Chondrocyte (in vitro differentiated cells): ENCODE measurements around the gene ANKRD7. TPM values are rescaled to one million over a fixed set of nuclear protein-coding genes. Genes with fewer than 3 reads are reported as not detected.

Experiments used
- DNase-seq: peaks from one replicate; pipeline ENCODE4 v3.0.0; 2021; ENCODE audit warnings: mixed read lengths, low spot score
- H3K27ac Mint-ChIP-seq: one replicate; pipeline ENCODE4 v1.8.0; 2021; ENCODE audit warnings: mild to moderate bottlenecking, moderate library complexity, mixed read lengths; ENCODE audit not compliant: unreplicated experiment
- H3K27me3 Mint-ChIP-seq: 2 replicates; pipeline ENCODE4 v1.8.0; 2021; ENCODE audit warnings: low read depth, mixed read lengths
- H3K36me3 Mint-ChIP-seq: 2 replicates; pipeline ENCODE4 v1.8.0; 2021; ENCODE audit warnings: low read depth, mixed read lengths
- H3K4me1 Mint-ChIP-seq: 2 replicates; pipeline ENCODE4 v1.8.0; 2021; ENCODE audit warnings: low read depth, mild to moderate bottlenecking, mixed read lengths
- H3K4me3 Mint-ChIP-seq: one replicate; pipeline ENCODE4 v1.8.0; 2021; ENCODE audit warnings: mild to moderate bottlenecking, moderate library complexity, mixed read lengths; ENCODE audit not compliant: unreplicated experiment
- H3K9me3 Mint-ChIP-seq: 2 replicates; pipeline ENCODE4 v1.8.0; 2021; ENCODE audit warnings: low read depth, mixed read lengths
- total RNA-seq: library from RNA; stranded (reverse); gene quantifications from 3 replicates; pipeline ENCODE4 v1.2.1, GENCODE V29; 2021
- TF ChIP-seq, protein P1 (sequence below): fragments of 200-600 bp; sonication (generic); IDR thresholded peaks from 2 replicates; pipeline ENCODE4 v1.5.0; 2021; ENCODE audit warnings: antibody characterized with exemption, mild to moderate bottlenecking, moderate library complexity

ANKRD7 gene
- total RNA-seq, 1 donor from 2014 or later: not detected

DNA sequence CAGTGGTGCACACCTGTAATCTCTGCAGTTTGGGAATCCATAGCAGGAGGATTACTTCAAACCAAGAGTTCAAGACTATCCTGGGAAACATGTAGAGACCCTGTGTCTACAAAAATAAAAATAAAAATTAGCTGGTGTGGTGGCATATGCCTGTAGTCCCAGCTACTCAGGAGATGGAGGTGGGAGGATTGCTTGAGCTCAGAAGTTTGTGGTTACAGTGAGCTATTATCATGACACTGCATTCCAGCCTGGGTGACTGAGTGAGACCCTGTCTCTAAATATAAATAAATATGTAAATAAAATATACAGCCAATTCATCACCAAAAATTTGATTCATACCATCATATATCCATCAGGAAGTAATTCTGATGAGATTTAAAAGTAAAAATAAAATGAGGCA, 60.9 kb downstream of the ANKRD7 start:
- Mint-ChIP-seq H3K9me3 (no peaks in the 10 kb centered on the region), H3K4me3 (no peak overlapping the region), H3K27me3 (no peaks in the 10 kb centered on the region), H3K4me1 (peaks cover 10% of the 10 kb centered on the region), H3K36me3 (no peaks in the 10 kb centered on the region), H3K27ac (no peak overlapping the region)
- TF ChIP-seq, protein P1, sequence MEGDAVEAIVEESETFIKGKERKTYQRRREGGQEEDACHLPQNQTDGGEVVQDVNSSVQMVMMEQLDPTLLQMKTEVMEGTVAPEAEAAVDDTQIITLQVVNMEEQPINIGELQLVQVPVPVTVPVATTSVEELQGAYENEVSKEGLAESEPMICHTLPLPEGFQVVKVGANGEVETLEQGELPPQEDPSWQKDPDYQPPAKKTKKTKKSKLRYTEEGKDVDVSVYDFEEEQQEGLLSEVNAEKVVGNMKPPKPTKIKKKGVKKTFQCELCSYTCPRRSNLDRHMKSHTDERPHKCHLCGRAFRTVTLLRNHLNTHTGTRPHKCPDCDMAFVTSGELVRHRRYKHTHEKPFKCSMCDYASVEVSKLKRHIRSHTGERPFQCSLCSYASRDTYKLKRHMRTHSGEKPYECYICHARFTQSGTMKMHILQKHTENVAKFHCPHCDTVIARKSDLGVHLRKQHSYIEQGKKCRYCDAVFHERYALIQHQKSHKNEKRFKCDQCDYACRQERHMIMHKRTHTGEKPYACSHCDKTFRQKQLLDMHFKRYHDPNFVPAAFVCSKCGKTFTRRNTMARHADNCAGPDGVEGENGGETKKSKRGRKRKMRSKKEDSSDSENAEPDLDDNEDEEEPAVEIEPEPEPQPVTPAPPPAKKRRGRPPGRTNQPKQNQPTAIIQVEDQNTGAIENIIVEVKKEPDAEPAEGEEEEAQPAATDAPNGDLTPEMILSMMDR: no peak
- DNase-seq: no peak

DNA sequence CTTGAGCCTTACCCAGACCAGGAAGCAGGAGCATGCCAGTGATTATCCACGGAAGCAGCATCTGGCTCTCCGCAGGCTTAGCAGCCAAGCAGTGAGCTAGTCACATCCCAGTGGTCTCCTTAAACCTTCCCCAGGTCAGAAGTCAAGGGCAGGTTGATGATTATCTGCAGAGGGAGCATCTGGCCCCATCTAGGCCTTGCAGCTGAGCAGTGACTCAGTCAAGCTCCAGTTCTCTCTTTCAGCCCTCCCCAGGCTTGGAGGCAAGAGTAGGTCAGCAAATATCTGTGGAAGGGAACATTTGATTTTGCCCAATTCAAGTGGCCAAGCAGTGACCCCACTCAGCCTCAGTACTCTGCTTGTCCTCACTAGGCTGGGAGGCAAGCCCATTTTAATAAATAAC, 61.6 kb downstream of the ANKRD7 start:
- peaks cover 3% of the 10 kb centered on the region for H3K4me1 Mint-ChIP-seq
- no peaks in the 10 kb centered on the region for H3K27me3 Mint-ChIP-seq
- TF ChIP-seq, protein P1: no peak
- H3K9me3 Mint-ChIP-seq: no peaks in the 10 kb centered on the region
- no peak for DNase-seq
- H3K4me3 Mint-ChIP-seq: no peak overlapping the region
- H3K27ac Mint-ChIP-seq: no peak overlapping the region
- no peaks in the 10 kb centered on the region for H3K36me3 Mint-ChIP-seq

DNA sequence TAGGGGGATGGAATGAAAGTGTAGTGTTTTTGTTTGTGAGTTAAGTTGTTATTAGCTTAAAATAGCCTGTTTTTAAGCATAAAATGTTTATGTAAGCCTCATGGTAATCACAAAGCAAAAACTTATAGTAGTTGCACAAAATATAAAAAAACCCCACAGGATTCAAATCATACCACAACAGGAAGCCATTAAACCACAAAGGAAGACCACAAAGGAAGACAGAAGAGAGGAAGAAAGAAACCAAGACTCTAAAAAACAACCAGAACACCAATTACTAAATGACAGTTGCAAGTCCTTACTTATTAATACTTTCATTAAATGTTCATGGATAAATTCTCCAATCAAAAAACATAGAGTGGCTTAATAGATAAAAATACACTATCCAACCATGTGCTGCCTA, 63.6 kb downstream of the ANKRD7 start:
- no peaks in the 10 kb centered on the region for H3K9me3 Mint-ChIP-seq
- H3K4me3 Mint-ChIP-seq: no peak overlapping the region
- no peak for DNase-seq
- H3K4me1 Mint-ChIP-seq: no peaks in the 10 kb centered on the region
- TF ChIP-seq, protein P1: no peak
- no peaks in the 10 kb centered on the region for H3K27me3 Mint-ChIP-seq
- no peak overlapping the region for H3K27ac Mint-ChIP-seq
- H3K36me3 Mint-ChIP-seq: no peaks in the 10 kb centered on the region

DNA sequence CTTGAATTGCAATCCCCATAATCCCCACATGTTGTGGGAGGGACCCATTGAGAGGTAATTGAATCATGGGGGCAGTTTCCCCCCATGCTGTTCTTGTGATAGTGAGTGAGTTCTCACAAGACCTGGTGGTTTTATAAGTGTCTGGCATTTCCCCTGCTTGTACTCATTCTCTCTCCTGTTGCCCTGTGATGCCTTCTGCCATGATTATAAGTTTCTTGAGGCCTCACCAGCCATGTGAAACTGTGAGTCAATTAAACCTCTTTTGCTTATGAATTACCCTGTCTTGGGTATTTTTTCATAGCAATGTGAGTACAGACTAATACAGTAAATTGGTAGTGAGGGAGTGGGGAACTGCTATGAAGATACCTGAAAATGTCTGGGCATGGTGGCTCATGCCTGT, 65.0 kb downstream of the ANKRD7 start:
- no peak overlapping the region for H3K4me3 Mint-ChIP-seq
- no peak for DNase-seq
- H3K9me3 Mint-ChIP-seq: no peaks in the 10 kb centered on the region

More for the DNA sequence above, 65.0 kb downstream of the ANKRD7 start:
- Mint-ChIP-seq H3K36me3 (no peaks in the 10 kb centered on the region), H3K27me3 (no peaks in the 10 kb centered on the region), H3K4me1 (no peaks in the 10 kb centered on the region), H3K27ac (no peak overlapping the region)
- TF ChIP-seq, protein P1: no peak

Other genes starting within 250 kb of the ANKRD7 start
- 21.5 to 26.4 TPM (median 23.2 TPM) in 3 replicates for gene LSM8, start 40.5 kb upstream of the ANKRD7 start, total RNA-seq